HepG2 (cell line): Measurements from ENCODE around the gene ZNF74. TPM values are rescaled to one million over a fixed set of nuclear protein-coding genes. Genes with fewer than 3 reads are reported as not detected.
A peak's percentile ranks its signal among the peaks of the same experiment; 100 is the strongest.

Source experiments
- ATRX ChIP-seq: sonication (generic); formaldehyde crosslinking; IDR thresholded peaks from 2 replicates; pipeline ENCODE4 v1.4.0; 2020; ENCODE audit warnings: missing genetic modification reagents, borderline replicate concordance
- DNMT3B ChIP-seq: conservative IDR thresholded peaks from 2 replicates; pipeline ENCODE4 v1.6.1; 2016; ENCODE audit warnings: missing biosample characterization, control low read depth
- ETS1 ChIP-seq: sonication (generic); formaldehyde crosslinking; IDR thresholded peaks from 2 replicates; pipeline ENCODE4 v1.4.0; 2020; ENCODE audit warnings: missing genetic modification reagents
- FOXA3 ChIP-seq: IDR thresholded peaks from 2 replicates; pipeline ENCODE4 v1.6.1; 2016; ENCODE audit warnings: missing genetic modification reagents, missing compliant biosample characterization
- GABPB1 ChIP-seq: IDR thresholded peaks from 2 replicates; pipeline ENCODE4 v1.6.1; 2016; ENCODE audit warnings: mild to moderate bottlenecking, missing genetic modification reagents, moderate library complexity, missing compliant biosample characterization
- GPN1 ChIP-seq: sonication (generic); formaldehyde crosslinking; IDR thresholded peaks from 2 replicates; pipeline ENCODE4 v1.5.1; 2020; ENCODE audit warnings: missing genetic modification reagents, borderline replicate concordance
- IRX3 ChIP-seq: sonication (generic); formaldehyde crosslinking; IDR thresholded peaks from 2 replicates; pipeline ENCODE4 v1.8.1; 2023; ENCODE audit warnings: mild to moderate bottlenecking, low read depth, missing genetic modification reagents, borderline replicate concordance
- KAT2B ChIP-seq: fragments of 150-350 bp; IDR thresholded peaks from 2 replicates; pipeline ENCODE4 v1.6.1; 2014; ENCODE audit warnings: low read depth, low read length, borderline replicate concordance
- KDM2A ChIP-seq: sonication (generic); formaldehyde crosslinking; IDR thresholded peaks from 2 replicates; pipeline ENCODE4 v1.4.0; 2020; ENCODE audit warnings: low read depth, missing genetic modification reagents, borderline replicate concordance
- KLF6 ChIP-seq: IDR thresholded peaks from 2 replicates; pipeline ENCODE4 v1.8.0; 2016; ENCODE audit warnings: missing biosample characterization, missing genetic modification reagents
- MED13 ChIP-seq: sonication (generic); formaldehyde crosslinking; IDR thresholded peaks from 2 replicates; pipeline ENCODE4 v1.5.0; 2020; ENCODE audit warnings: missing genetic modification reagents
- MIXL1 ChIP-seq: IDR thresholded peaks from 2 replicates; pipeline ENCODE4 v1.6.1; 2016
- NFIC ChIP-seq: IDR thresholded peaks from 2 replicates; pipeline ENCODE4 v1.6.1; 2012; ENCODE audit warnings: mild to moderate bottlenecking, low read length, inconsistent platforms
- SRY ChIP-seq: sonication (generic); formaldehyde crosslinking; IDR thresholded peaks from 2 replicates; pipeline ENCODE4 v1.8.0; 2022; ENCODE audit warnings: mild to moderate bottlenecking, missing genetic modification reagents
- SUZ12 ChIP-seq: fragments of 150-350 bp; IDR thresholded peaks from 2 replicates; pipeline ENCODE4 v1.6.1; 2014; ENCODE audit warnings: low read depth, low read length
- ZBTB46 ChIP-seq: sonication (generic); formaldehyde crosslinking; IDR thresholded peaks from 2 replicates; pipeline ENCODE4 v1.4.0; 2020; ENCODE audit warnings: mild to moderate bottlenecking, missing genetic modification reagents, borderline replicate concordance
- ZNF24 ChIP-seq: fragments of 450-650 bp; IDR thresholded peaks from 2 replicates; pipeline ENCODE4 v1.6.1; 2017; ENCODE audit warnings: antibody characterized with exemption, mild to moderate bottlenecking
- ZNF280B ChIP-seq: sonication (generic); formaldehyde crosslinking; IDR thresholded peaks from 2 replicates; pipeline ENCODE4 v1.5.0; 2020; ENCODE audit warnings: missing genetic modification reagents, mild to moderate bottlenecking, borderline replicate concordance
- ZNF644 ChIP-seq: IDR thresholded peaks from 2 replicates; pipeline ENCODE4 v1.6.1; 2016; ENCODE audit warnings: low read depth
- ZNF839 ChIP-seq: sonication (generic); formaldehyde crosslinking; IDR thresholded peaks from 2 replicates; pipeline ENCODE4 v1.4.0; 2020; ENCODE audit warnings: missing genetic modification reagents, mild to moderate bottlenecking, borderline replicate concordance
- ZSCAN31 ChIP-seq: sonication (generic); formaldehyde crosslinking; IDR thresholded peaks from 2 replicates; pipeline ENCODE4 v1.5.0; 2020; ENCODE audit warnings: low read depth, mild to moderate bottlenecking, missing genetic modification reagents
- polyA plus RNA-seq, 8 experiments: library from polyadenylated mRNA; depleted of rRNA in 3 of 8; stranded (reverse) in 7 of 8; unstranded in 1 of 8; fragments of >200 nt; fragmentation: Illumina TruSeq in 4 of 8; extraction: Trizol in 4 of 8; gene quantifications; 2 replicates each; pipeline versions ENCODE4 v1.2.1 to v1.2.3, GENCODE V29; 2011 to 2016; ENCODE audit warnings: low read depth in 4 of 8, missing spikeins in 1 of 8, mixed read lengths in 1 of 8; ENCODE audit not compliant: insufficient read depth in 1 of 8
- total RNA-seq, 5 experiments: library from RNA; depleted of rRNA; stranded (reverse); fragments of >200 nt; fragmentation: Illumina TruSeq; extraction: Trizol; gene quantifications; 2 replicates each; pipeline ENCODE4 v1.2.3, GENCODE V29; 2016; ENCODE audit warnings: low read depth in 1 of 5
- TF ChIP-seq, protein P1 (sequence below): sonication (generic); formaldehyde crosslinking; IDR thresholded peaks from 2 replicates; pipeline ENCODE4 v1.5.1; 2020; ENCODE audit warnings: missing genetic modification reagents, mild to moderate bottlenecking, borderline replicate concordance
- TF ChIP-seq, protein P2 (sequence below): sonication (generic); formaldehyde crosslinking; IDR thresholded peaks from 2 replicates; pipeline ENCODE4 v1.8.0; 2022; ENCODE audit warnings: missing genetic modification reagents, mild to moderate bottlenecking, inconsistent platforms, borderline replicate concordance

The ZNF74 gene
- total and polyA plus RNA-seq, 2 of the 13 experiments (the other 11 are each of a cell fraction or from before 2014, with no cell fraction given): 6.3 to 9.1 TPM

DNA sequence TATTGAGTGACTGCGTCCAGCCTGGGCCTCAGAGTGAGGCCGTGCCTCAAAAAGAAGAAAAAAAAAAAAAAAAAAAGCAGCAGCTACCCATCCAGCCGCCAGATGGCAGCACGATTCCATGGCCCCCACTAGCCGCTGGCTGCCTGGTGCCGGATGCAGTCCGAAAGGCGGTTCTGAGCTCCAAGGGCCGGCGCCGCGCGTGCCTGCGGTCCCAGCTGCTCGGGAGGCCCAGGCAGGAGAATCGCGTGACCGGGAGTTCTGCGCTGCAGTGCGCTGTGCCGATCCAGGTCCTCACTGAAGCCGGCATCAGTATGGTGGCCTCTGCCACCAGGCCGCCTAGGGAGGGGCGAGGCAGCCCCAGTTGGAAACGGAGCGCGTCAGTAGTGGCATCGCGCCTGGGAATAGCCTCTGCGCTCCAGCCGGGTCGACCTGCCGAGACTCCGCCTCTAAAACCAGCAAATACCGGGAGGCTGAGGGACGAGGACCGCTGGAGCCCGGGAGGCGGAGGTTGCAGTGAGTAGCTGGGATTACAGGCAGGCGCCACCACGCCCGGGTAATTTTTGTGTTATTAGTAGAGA, 24.3 kb downstream of the ZNF74 start (continued):
- no peak for TF ChIP-seq ZBTB46 (CRISPR knock-in tag)
- TF ChIP-seq GPN1 (CRISPR knock-in tag): no peak
- TF ChIP-seq ATRX (CRISPR knock-in tag): no peak
- no peak for TF ChIP-seq IRX3
- TF ChIP-seq SUZ12: no peak
- TF ChIP-seq ZNF24: no peak
- no peak for TF ChIP-seq MED13 (CRISPR knock-in tag)
- peak; percentile 64 for TF ChIP-seq KDM2A
- no peak for TF ChIP-seq ZNF280B (CRISPR knock-in tag)
- no peak for TF ChIP-seq DNMT3B
- peak; percentile 73; the same call in 1 of the 2 replicates for TF ChIP-seq GABPB1 (CRISPR knock-in tag)
- TF ChIP-seq, protein P1, sequence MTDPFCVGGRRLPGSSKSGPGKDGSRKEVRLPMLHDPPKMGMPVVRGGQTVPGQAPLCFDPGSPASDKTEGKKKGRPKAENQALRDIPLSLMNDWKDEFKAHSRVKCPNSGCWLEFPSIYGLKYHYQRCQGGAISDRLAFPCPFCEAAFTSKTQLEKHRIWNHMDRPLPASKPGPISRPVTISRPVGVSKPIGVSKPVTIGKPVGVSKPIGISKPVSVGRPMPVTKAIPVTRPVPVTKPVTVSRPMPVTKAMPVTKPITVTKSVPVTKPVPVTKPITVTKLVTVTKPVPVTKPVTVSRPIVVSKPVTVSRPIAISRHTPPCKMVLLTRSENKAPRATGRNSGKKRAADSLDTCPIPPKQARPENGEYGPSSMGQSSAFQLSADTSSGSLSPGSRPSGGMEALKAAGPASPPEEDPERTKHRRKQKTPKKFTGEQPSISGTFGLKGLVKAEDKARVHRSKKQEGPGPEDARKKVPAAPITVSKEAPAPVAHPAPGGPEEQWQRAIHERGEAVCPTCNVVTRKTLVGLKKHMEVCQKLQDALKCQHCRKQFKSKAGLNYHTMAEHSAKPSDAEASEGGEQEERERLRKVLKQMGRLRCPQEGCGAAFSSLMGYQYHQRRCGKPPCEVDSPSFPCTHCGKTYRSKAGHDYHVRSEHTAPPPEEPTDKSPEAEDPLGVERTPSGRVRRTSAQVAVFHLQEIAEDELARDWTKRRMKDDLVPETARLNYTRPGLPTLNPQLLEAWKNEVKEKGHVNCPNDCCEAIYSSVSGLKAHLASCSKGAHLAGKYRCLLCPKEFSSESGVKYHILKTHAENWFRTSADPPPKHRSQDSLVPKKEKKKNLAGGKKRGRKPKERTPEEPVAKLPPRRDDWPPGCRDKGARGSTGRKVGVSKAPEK (CRISPR knock-in tag): no peak
- no peak for TF ChIP-seq ZNF839 (CRISPR knock-in tag)
- TF ChIP-seq, protein P2, sequence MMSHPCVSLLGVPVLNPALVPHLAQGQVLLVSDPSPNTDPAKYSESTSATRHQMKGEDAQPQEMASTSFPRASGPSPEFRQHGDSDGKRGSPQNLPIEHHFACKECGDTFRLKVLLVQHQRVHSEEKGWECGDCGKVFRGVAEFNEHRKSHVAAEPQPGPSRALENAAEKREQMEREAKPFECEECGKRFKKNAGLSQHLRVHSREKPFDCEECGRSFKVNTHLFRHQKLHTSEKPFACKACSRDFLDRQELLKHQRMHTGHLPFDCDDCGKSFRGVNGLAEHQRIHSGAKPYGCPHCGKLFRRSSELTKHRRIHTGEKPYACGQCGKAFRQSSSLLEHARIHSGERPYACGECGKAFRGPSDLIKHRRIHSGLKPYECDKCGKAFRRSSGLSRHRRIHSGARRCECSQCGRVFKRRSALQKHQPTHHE (CRISPR knock-in tag): no peak
- TF ChIP-seq SRY (CRISPR knock-in tag): no peak
- TF ChIP-seq ZSCAN31 (CRISPR knock-in tag): no peak
- no peak for TF ChIP-seq NFIC
- no peak for TF ChIP-seq KAT2B
- no peak for TF ChIP-seq KLF6 (CRISPR knock-in tag)
- TF ChIP-seq ZNF644 (CRISPR knock-in tag): no peak
- TF ChIP-seq FOXA3 (CRISPR knock-in tag): no peak
- TF ChIP-seq MIXL1 (CRISPR knock-in tag): no peak
- TF ChIP-seq ETS1: no peak
